Thyroid gland (tissue), 4 donors: Measurements from ENCODE around the gene WDR11.

ENCODE experiments used
- POLR2A ChIP-seq, 2 donors: fragments of 450-650 bp; IDR thresholded peaks; one replicate each; pipeline ENCODE4 v1.6.1; 2017; ENCODE audit warnings: antibody characterized with exemption in 2 of 2, mild to moderate bottlenecking in 2 of 2, moderate library complexity in 1 of 2
- TF ChIP-seq, protein P1 (sequence below), 6 experiments: fragments of 200-600 bp in 3 of 6; fragments of 450-650 bp in 3 of 6; sonication (generic) in 3 of 6; IDR thresholded peaks; one replicate each; pipeline ENCODE4 v1.5.1; 2016 to 2019; ENCODE audit warnings: antibody characterized with exemption in 6 of 6, mild to moderate bottlenecking in 2 of 6, inconsistent platforms in 1 of 6, moderate library complexity in 1 of 6

DNA sequence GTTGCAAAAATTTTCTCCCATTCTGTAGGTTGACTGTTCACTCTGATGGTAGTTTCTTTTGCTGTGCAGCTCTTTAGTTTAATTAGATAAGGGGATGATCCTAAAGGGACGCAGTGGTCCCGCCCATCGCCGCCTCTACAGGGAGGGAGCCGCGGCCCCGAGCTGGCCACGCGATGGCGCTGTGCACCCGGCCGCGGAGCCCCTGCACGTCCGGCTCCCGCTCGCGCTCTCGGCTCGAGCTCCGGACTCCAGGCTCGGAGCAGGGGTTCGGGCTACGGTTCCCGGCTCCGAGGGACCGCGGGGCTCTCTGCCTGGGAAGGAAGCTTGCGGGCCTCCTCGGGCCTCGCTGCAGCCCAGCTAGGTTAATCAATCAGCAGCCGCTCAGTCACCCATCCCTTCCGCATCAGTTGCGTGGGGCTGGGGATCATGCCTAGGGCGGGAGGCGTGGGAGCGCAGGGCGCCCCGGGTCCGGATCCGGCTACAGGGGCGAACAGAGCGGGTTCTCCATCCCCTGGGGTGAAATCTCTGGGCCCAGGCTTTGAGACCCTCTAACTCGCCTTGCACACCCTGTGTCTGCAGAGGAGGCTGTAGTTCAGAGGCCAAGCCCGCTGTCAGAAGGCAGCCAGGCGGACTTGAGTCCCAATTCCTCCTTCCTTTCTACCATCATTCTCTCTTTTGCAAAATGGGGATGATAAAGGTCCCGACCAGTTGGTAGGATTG, 97.9 kb downstream of the WDR11 start:
- TF ChIP-seq POLR2A (IDR thresholded peaks at IDR 0.05) = no peak
- TF ChIP-seq, protein P1, sequence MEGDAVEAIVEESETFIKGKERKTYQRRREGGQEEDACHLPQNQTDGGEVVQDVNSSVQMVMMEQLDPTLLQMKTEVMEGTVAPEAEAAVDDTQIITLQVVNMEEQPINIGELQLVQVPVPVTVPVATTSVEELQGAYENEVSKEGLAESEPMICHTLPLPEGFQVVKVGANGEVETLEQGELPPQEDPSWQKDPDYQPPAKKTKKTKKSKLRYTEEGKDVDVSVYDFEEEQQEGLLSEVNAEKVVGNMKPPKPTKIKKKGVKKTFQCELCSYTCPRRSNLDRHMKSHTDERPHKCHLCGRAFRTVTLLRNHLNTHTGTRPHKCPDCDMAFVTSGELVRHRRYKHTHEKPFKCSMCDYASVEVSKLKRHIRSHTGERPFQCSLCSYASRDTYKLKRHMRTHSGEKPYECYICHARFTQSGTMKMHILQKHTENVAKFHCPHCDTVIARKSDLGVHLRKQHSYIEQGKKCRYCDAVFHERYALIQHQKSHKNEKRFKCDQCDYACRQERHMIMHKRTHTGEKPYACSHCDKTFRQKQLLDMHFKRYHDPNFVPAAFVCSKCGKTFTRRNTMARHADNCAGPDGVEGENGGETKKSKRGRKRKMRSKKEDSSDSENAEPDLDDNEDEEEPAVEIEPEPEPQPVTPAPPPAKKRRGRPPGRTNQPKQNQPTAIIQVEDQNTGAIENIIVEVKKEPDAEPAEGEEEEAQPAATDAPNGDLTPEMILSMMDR (IDR thresholded peaks at IDR 0.05) = peak; percentile 69 to 98 (median 82)
